GM19452 (cell line): ENCODE data around the gene TTC28.
A peak's percentile ranks its signal among the peaks of the same experiment; 100 is the strongest.
"Not testable (repeated sequence)": the region's sequence is repeated elsewhere in the genome, so short reads cannot be mapped to it uniquely, and the experiment has no call there.

Source experiments
- ATAC-seq: cut with Tn5 transposase; IDR thresholded peaks from one replicate; pipeline ENCODE4 v1.9.1; 2021; ENCODE audit not compliant: unreplicated experiment

TTC28 gene

GRCh38 chr22:28678170-28678569 lies 1.5 kb downstream of the TTC28 start:
- not testable (repeated sequence) for ATAC-seq

GRCh38 chr22:28674121-28674563 lies 5.5 kb downstream of the TTC28 start:
- peak; percentile 55 for ATAC-seq

GRCh38 chr22:28670756-28671155 lies 8.9 kb downstream of the TTC28 start:
- ATAC-seq, result no peak

- ATAC-seq, result no peak
Measured at GRCh38 chr22:28670161-28670560, 9.5 kb downstream of the TTC28 start.

- no peak for ATAC-seq
Measured at GRCh38 chr22:28669387-28669786, 10.3 kb downstream of the TTC28 start.

- not testable (repeated sequence) for ATAC-seq
Measured at GRCh38 chr22:28663569-28663942, 16.1 kb downstream of the TTC28 start.

GRCh38 chr22:28658448-28658847 lies 21.2 kb downstream of the TTC28 start:
- ATAC-seq, result no peak

GRCh38 chr22:28656181-28656580 lies 23.5 kb downstream of the TTC28 start:
- no peak for ATAC-seq

- ATAC-seq, result no peak
Measured at GRCh38 chr22:28650463-28650862, 29.2 kb downstream of the TTC28 start.

GRCh38 chr22:28648792-28649191 lies 30.8 kb downstream of the TTC28 start:
- no peak for ATAC-seq

- no peak for ATAC-seq
Measured at GRCh38 chr22:28647216-28647615, 32.4 kb downstream of the TTC28 start.

- no peak for ATAC-seq
Measured at GRCh38 chr22:28639321-28639720, 40.3 kb downstream of the TTC28 start.

GRCh38 chr22:28637225-28637624 lies 42.4 kb downstream of the TTC28 start:
- no peak for ATAC-seq

- ATAC-seq, result no peak
Measured at GRCh38 chr22:28630177-28630574, 49.5 kb downstream of the TTC28 start.

- no peak for ATAC-seq
Measured at GRCh38 chr22:28629420-28630176, 50.0 kb downstream of the TTC28 start.

GRCh38 chr22:28628766-28629165 lies 50.9 kb downstream of the TTC28 start:
- ATAC-seq, result no peak

GRCh38 chr22:28627791-28628190 lies 51.8 kb downstream of the TTC28 start:
- no peak for ATAC-seq

- ATAC-seq, result no peak
Measured at GRCh38 chr22:28620244-28620922, 59.3 kb downstream of the TTC28 start.

- ATAC-seq, result no peak
Measured at GRCh38 chr22:28619236-28619635, 60.4 kb downstream of the TTC28 start.

GRCh38 chr22:28615423-28615822 lies 64.2 kb downstream of the TTC28 start:
- ATAC-seq, result not testable (repeated sequence)

GRCh38 chr22:28609921-28610320 lies 69.7 kb downstream of the TTC28 start:
- no peak for ATAC-seq

- ATAC-seq, result no peak
Measured at GRCh38 chr22:28608546-28608945, 71.1 kb downstream of the TTC28 start.
